Pons (tissue), 1 donor: ENCODE results near the gene FCHSD2.
"Not testable (repeated sequence)": the region's sequence is repeated elsewhere in the genome, so short reads cannot be mapped to it uniquely, and the experiment has no call there.

Experiments
- DNase-seq: peaks from one replicate; pipeline ENCODE4 v3.0.0-alpha.2; 2016; ENCODE audit warnings: low spot score

Gene FCHSD2

GRCh38 chr11:73058989-73059674 is 83.0 kb downstream of the FCHSD2 start:
- DNase-seq, result no peak

DNA sequence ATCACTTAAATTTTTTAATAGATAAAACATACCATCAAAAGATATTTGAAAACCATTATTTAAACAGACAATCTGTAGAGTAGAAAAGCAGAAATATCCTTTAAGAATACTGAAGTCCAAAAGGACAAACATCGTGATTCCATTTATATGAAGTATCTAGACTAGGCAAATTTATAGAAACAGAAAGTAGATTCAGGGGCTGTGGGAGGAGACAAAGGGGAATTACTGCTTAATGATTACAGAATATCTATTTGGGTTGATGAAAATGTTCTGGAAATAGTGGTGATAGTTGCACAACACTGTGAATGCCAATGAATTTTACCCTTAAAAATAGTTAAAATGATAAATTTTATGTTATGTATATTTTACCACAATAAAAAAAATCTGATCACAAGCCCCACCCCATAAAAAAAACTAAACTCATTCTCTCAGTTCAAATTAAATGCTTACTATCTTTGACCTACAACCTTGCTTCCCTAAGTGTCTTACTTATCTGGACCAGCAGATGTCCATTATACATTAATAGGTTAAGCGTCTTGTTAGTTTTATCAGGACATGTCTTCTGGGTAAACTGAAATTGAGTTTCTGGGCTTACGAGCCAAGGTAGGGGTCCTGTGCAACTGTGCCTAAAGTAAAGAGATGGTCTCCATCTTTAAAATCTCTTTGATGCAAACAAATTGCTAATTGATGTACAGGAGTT is 86.3 kb downstream of the FCHSD2 start:
- no peak for DNase-seq

- DNase-seq, result no peak
Measured at GRCh38 chr11:73055002-73055401, 87.1 kb downstream of the FCHSD2 start.

DNA sequence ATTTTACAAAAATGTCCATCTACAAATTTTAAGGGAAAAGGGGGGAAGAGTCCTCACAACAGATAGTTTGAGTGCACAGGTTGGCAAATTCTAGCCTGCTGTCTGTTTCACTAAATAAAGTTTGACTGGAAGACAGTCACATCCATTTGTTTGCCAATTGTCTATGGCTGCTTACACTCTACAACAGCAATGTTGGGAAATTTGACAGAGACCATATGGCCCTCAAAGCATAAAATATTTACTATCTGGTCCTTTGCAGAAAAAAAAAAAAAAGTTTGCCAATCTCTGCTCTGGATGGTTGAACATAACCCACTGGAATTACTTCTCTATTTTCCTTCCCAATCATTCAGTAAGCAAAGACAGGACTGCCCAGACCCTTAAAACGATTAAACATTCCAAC is 88.2 kb downstream of the FCHSD2 start:
- no peak for DNase-seq

GRCh38 chr11:73048446-73048845 is 93.7 kb downstream of the FCHSD2 start:
- no peak for DNase-seq

DNA sequence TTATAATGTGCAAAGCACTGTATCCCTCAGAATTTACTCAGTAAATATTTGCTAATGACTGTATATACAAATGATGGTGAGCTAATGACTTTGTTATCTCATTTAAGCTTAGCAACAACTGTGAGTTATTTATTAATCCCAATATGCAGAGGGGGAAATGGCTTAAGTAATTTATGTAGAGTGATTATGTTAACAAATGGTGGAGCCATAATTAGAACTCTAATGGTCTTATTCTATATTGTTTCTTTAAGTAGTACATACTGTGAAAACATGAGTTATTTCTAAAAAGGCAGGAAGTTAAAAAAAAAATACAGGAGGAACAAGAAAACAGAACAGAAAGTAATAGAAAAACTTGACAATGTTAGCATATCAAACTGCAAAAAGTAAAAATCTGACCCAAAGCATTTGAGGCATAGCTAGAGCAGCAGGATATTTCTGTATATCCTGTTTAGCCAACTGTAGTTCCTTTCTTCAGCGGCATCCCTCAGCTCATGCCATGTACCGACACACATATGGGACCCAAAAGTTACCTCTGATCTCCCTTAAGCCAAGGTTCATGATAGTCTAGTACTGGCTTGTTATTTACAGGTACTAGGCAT is 94.2 kb downstream of the FCHSD2 start:
- DNase-seq, result peak; percentile 50

- DNase-seq, result peak; percentile 38
Measured at GRCh38 chr11:73040046-73040445, 102.1 kb downstream of the FCHSD2 start.

GRCh38 chr11:73034777-73035176 is 107.3 kb downstream of the FCHSD2 start:
- no peak for DNase-seq

DNA sequence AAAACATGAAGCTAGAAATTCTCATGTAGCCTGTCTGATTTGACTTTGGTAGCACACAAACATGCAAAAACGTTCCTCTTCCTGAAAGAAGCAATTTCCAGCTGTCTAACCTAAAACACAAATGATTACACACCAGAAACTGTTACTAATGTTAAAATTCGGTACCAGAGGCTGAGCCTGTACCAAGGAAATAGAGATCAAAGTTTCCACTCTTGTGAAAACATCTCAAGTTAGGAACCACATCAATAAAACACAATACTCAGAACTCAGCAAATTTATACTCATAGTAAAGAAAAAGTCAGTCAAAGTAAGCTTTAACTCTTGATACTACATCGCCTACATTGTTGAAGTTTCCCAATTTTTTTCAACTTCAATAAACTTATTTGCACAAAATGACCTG is 107.8 kb downstream of the FCHSD2 start:
- no peak for DNase-seq

- DNase-seq, result no peak
Measured at GRCh38 chr11:73030130-73030529, 112.0 kb downstream of the FCHSD2 start.

DNA sequence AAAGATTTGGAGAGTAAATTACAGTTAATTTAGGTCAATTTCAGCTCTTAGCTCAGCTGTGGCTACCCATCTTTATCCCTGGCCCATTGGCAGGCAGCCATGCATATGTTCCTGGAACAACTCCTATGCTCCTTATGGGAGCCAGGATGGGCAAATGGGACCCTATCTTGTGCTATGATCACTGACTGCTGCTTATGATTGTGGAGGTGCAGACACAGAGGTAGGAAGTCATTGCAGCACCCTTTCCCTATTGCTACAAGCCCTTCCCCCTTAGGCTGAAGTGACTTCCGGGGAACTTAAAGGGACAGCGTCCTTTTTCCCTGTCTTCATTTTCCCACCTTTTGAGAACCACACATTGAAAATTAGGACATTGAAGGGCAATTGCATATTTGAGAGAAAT is 112.7 kb downstream of the FCHSD2 start:
- DNase-seq, result no peak

DNA sequence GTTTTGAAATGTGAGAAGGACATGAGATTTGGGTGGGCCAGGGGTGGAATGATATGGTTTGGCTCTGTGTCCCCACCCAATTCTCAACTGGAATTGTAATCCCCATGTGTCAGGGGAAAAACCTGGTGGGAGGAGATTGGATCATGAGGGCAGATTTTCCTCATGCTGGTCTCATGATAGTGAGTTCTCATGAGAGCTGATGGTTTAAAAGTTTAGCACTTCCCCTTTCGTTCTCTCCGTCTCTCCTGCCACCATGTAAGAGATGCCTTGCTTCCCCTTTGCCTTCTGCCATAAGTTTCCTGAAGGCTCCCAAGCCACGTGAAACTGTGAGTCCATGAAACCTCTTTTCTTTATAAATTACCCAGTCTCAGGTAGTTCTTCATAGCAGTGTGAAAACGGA is 113.5 kb downstream of the FCHSD2 start:
- DNase-seq, result peak; percentile 37

- DNase-seq, result not testable (repeated sequence)
Measured at GRCh38 chr11:73027840-73028239, 114.3 kb downstream of the FCHSD2 start.

- no peak for DNase-seq
Measured at GRCh38 chr11:73024639-73025038, 117.5 kb downstream of the FCHSD2 start.

DNA sequence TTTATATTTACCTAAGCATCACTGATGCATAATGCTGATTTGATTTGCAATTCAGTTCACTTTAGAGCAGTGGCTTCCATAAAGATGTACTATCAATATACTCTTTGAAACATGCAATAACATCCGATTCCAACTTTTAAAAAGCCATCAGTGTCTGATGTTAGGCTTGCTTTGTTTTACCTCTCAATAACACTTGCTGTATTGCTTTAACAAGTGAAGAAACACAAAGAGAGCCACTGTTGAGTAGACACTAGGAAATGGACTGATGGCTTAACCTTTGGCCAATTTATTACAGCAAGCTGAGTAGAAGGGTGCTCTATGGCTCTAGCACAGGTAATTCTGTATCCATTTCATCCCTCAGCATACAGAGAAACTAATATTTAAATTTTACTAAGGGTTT is 122.1 kb downstream of the FCHSD2 start:
- DNase-seq, result peak; percentile 73

DNA sequence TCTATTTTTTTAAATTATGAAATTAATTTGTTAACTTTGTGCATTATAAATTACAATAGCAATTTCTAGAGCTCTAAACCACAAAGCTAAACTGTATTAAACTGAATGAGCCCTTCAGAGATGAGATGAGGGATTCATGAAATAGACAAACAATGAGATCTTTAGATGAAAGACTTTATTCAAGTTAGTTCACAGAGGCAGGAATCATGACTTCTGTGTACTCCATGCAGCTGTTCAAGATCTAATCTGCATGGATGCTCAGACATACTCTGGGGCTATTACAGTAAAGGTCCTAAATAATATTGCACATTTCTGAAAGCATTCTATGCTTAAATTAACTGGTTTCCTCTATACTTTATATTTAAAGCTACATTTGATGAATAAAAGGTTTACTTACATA is 122.7 kb downstream of the FCHSD2 start:
- peak; percentile 91 for DNase-seq

- DNase-seq, result no peak
Measured at GRCh38 chr11:73018856-73019255, 123.3 kb downstream of the FCHSD2 start.

- DNase-seq, result peak; percentile 10
Measured at GRCh38 chr11:73017024-73017751, 124.9 kb downstream of the FCHSD2 start.

GRCh38 chr11:73013021-73013420 is 129.1 kb downstream of the FCHSD2 start:
- DNase-seq, result no peak

GRCh38 chr11:73012121-73012863 is 129.8 kb downstream of the FCHSD2 start:
- no peak for DNase-seq

DNA sequence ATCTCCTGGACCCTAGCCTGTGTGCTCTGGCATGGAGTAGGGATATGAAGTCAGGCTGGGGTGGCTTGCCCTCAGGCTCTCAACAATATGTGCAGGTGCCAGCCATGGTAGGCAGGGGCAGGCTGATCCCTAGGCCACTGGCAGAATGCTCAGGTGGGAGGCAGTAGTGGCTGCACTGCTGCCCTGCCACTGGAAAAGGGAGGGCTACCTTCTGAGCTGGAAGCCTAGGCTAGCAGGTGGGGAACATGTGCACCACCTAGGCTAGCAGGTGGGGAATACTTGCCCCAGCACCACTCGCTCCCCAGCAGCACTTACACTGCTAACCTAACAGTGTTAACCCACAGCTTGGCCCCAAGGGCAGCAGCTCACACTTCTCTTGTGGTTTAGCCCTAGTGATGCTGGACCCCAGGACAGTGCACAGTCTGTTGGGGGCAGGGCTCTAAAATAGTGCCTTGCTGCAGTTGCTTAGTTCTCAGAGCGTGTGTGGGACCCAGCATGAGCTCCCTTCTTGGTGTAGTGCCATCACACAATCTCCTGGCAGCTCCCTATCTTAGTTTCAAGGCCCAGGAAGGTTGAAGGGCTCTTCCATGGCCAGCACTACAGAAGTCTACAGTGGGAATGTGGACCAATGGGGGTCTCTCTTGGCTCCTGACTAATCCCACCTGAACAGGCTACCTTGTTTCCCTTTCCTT is 130.8 kb downstream of the FCHSD2 start:
- DNase-seq, result no peak
